BLaER1 (cell line): ENCODE measurements around the gene SLC2A4RG.

Source experiments
- H3K27ac ChIP-seq: shearing (Covaris generic); formaldehyde crosslinking; 2 replicates; pipeline ENCODE4 v1.8.1; 2022
- H3K27me3 ChIP-seq: shearing (Covaris generic); formaldehyde crosslinking; 2 replicates; pipeline ENCODE4 v1.8.1; 2022
- H3K36me3 ChIP-seq: shearing (Covaris generic); formaldehyde crosslinking; 2 replicates; pipeline ENCODE4 v1.8.1; 2022
- H3K4me1 ChIP-seq: shearing (Covaris generic); formaldehyde crosslinking; 2 replicates; pipeline ENCODE4 v1.8.1; 2022
- H3K4me2 ChIP-seq: shearing (Covaris generic); formaldehyde crosslinking; 2 replicates; pipeline ENCODE4 v1.8.1; 2022
- H3K4me3 ChIP-seq: shearing (Covaris generic); formaldehyde crosslinking; 2 replicates; pipeline ENCODE4 v1.8.1; 2022
- H3K9ac ChIP-seq: shearing (Covaris generic); formaldehyde crosslinking; 2 replicates; pipeline ENCODE4 v1.8.1; 2022
- H3K9me3 ChIP-seq: shearing (Covaris generic); formaldehyde crosslinking; 2 replicates; pipeline ENCODE4 v1.8.1; 2022
- H4K20me1 ChIP-seq: shearing (Covaris generic); formaldehyde crosslinking; 2 replicates; pipeline ENCODE4 v1.8.1; 2022
- Cebpa-rat ChIP-seq: shearing (Covaris generic); IDR thresholded peaks from 2 replicates; pipeline ENCODE4 v1.8.1; 2022

Gene SLC2A4RG

DNA sequence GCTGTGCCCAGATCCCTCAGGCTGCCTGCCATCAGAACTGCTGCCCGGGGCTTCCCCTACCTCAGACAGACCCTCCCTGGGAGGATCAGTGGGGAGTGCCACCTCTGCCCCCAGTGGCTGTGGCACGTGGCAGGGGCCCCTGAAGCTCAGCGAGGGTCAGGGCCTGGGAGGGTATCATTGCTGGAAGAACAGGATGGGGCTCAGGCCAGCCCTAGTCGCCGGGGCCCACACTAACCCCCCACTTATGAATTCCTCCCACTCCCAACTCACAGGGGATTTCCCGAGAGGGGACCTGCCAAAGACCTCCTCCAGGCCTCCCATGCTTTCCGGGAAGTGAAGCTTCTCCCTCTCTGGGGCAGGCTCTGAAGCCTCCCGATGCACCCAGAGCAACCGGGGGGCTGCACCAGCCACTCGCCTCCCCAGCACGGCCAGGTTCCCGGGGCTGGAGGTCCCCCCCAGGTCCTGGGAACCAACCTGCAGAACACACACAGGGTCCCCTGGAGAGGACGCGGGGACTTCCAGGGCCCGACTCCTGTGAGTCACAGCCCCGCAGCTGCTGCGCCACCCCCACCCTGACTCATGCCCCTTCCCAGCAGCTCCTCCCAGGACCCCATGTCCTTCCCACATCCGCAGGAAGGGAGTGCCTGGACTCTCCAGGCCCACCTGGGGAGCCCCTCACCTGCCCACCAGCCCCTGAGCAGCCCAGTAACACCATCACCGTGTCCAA, 40.7 kb upstream of the SLC2A4RG start:
- H3K9me3 ChIP-seq: no peaks in the 10 kb centered on the region
- H3K36me3 ChIP-seq: peaks cover 64% of the 10 kb centered on the region
- no peak for TF ChIP-seq Cebpa-rat
- H4K20me1 ChIP-seq: peaks cover 64% of the 10 kb centered on the region
- H3K9ac ChIP-seq: no peak overlapping the region
- no peak overlapping the region for H3K4me3 ChIP-seq
- peak overlapping the region; percentile 58; the same call in 1 of the 2 replicates for H3K27ac ChIP-seq
- H3K4me2 ChIP-seq: peak overlapping the region; percentile 34; the same call in 1 of the 2 replicates
- peaks cover 55% of the 10 kb centered on the region for H3K4me1 ChIP-seq
- no peaks in the 10 kb centered on the region for H3K27me3 ChIP-seq

DNA sequence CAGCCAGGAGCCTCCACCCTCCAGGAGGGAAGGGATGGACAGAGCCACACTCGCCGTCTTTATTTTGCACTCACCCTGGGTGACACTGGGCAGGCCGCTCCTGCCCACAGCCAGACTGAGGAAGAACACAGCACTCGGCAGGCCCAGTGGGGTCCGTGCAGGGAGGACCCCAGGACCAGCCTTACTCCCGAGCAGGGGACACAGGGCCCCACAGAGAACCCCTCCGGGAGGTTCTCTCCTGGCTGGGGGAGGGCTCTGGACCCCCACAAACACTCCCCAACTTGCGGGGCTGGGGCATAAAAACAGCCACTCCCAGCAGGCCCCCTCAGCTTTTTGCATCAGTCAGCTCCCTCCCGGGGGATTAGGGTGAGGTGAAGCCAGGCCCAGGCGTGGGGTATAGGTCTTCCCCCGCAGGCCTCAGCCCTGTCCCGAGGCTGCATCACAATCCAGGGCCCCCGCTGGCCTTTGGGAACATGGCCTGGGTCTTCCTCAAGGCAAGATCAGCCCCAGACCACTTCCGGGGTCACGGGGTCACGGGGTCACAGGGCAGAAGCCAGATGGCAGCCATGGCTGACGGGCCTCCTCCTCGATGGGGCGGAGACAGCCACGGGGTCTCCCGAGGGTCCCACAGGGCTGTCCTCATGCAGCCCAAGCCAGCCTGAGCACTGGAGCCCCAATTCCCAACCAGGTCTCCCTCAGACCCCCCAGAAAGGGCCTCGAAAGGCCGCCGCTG, 39.9 kb upstream of the SLC2A4RG start:
- peaks cover 71% of the 10 kb centered on the region for H4K20me1 ChIP-seq
- no peaks in the 10 kb centered on the region for H3K9me3 ChIP-seq
- peaks cover 55% of the 10 kb centered on the region for H3K4me1 ChIP-seq
- no peak for TF ChIP-seq Cebpa-rat
- H3K4me2 ChIP-seq: peak overlapping the region; percentile 34
- H3K9ac ChIP-seq: 0 out of 2 replicates have a peak overlapping the region, but pooled peaks have one; percentile 38
- H3K27ac ChIP-seq: peak overlapping the region; percentile 58
- no peaks in the 10 kb centered on the region for H3K27me3 ChIP-seq
- H3K36me3 ChIP-seq: peaks cover 65% of the 10 kb centered on the region
- no peak overlapping the region for H3K4me3 ChIP-seq

DNA sequence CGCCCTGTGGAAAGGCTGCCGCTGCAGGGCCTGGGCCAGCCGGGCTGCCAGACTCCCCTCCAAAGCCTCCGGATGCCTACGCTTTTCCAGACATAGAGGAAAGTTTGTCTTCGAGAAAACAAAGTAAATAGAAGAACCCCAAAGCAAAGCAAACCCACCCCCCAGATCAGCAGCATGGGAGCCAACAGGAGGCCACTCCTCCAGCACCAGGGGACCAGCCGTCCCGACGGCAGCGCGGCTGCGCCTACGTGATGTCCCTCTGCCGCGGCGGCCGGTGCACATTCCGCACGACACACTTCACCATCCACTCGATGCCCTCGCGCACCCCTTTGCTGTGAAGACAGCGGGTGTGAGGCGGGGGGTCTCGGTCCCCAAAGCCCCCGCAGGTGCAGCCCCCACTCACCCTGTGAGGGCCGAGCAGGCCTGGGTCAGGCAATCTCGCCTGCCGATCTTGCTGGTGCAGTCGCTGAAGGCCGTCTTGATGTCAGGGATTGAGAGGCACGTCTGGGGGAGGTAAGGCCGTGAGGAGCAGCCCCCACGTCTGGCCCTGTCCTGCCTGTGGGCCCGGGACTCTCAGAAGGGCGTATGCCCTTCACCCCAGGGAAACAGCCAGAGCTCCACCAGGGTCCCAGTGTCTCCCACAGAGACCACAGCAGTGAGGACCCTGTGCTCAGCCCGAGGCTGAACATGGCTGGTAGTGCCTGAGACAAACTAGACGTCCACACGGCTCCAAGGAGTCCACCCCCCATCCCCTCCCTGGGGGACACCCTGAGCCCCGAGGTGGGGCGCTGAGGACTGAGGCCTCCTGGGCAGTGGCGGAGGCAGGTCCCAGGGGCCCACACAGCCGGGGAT, 39.2 kb upstream of the SLC2A4RG start:
- peak overlapping the region; percentile 34 for H3K4me2 ChIP-seq
- H3K27ac ChIP-seq: no peak overlapping the region
- TF ChIP-seq Cebpa-rat: no peak
- no peak overlapping the region for H3K4me3 ChIP-seq
- H3K9ac ChIP-seq: no peak overlapping the region
- peaks cover 79% of the 10 kb centered on the region for H4K20me1 ChIP-seq
- H3K27me3 ChIP-seq: no peaks in the 10 kb centered on the region
- H3K36me3 ChIP-seq: peaks cover 66% of the 10 kb centered on the region
- no peaks in the 10 kb centered on the region for H3K9me3 ChIP-seq
- H3K4me1 ChIP-seq: peaks cover 52% of the 10 kb centered on the region

DNA sequence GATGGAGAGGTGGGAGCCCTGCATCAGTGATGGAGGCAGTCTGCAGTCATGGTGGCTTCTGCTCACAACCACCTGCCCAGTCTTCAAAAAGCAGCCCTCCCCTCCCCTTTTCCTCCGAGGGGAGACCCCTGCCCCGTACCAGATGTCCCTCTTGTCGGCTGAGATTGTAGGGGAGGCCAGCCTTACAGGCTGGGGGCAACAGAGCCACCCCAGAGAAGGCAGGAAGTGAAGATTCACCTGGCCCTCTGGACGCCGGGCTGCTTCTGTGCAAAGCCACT, 38.6 kb upstream of the SLC2A4RG start:
- H3K9ac ChIP-seq: no peak overlapping the region; the same call in 1 of the 2 replicates
- no peak overlapping the region for H3K27ac ChIP-seq
- no peaks in the 10 kb centered on the region for H3K27me3 ChIP-seq
- peaks cover 49% of the 10 kb centered on the region for H3K4me1 ChIP-seq
- H3K36me3 ChIP-seq: peaks cover 67% of the 10 kb centered on the region
- H3K9me3 ChIP-seq: no peaks in the 10 kb centered on the region
- H3K4me3 ChIP-seq: no peak overlapping the region
- H3K4me2 ChIP-seq: no peak overlapping the region
- no peak for TF ChIP-seq Cebpa-rat
- H4K20me1 ChIP-seq: peaks cover 85% of the 10 kb centered on the region

DNA sequence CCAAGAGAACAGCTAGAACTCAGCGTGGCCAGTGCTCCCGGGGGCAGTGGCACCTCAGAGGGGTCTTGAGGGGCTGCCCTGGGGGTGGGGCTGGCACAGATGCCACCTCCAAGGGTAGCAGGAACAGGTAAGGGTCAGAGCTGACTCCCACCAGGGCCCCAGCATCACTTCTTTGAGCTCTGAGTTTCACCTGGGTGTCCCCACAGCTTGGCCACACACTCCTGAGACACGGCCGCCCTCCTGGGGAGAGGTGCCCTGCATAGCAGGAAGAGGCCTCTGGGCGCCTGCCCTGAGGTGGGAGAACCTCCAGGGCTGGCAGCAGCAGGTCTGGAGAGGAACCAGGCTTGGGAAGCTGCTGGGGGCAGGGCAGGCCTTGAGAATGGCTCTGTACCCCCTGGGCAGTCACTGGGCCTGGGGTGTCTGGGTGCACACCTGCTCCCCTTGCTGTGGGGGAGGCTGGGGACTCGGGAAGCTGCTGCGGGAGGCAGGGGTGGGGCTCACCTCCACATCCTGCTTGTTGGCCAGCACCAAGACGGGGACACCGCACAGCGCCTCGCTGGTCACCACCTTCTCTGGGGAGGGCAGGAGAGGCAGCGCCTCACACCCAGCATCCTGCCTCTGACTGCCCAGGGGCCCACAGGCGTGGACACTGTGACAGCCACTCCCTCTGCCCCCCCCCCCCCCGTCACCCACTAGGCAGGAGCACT, 38.1 kb upstream of the SLC2A4RG start:
- Histone ChIP-seq H3K9me3 (no peaks in the 10 kb centered on the region), H3K36me3 (peaks cover 72% of the 10 kb centered on the region), H3K4me1 (peaks cover 49% of the 10 kb centered on the region), H3K27me3 (no peaks in the 10 kb centered on the region), H3K4me2 (no peak overlapping the region), H3K4me3 (no peak overlapping the region), H3K27ac (no peak overlapping the region), H4K20me1 (peaks cover 89% of the 10 kb centered on the region), H3K9ac (no peak overlapping the region; the same call in 1 of the 2 replicates)
- no peak for TF ChIP-seq Cebpa-rat

DNA sequence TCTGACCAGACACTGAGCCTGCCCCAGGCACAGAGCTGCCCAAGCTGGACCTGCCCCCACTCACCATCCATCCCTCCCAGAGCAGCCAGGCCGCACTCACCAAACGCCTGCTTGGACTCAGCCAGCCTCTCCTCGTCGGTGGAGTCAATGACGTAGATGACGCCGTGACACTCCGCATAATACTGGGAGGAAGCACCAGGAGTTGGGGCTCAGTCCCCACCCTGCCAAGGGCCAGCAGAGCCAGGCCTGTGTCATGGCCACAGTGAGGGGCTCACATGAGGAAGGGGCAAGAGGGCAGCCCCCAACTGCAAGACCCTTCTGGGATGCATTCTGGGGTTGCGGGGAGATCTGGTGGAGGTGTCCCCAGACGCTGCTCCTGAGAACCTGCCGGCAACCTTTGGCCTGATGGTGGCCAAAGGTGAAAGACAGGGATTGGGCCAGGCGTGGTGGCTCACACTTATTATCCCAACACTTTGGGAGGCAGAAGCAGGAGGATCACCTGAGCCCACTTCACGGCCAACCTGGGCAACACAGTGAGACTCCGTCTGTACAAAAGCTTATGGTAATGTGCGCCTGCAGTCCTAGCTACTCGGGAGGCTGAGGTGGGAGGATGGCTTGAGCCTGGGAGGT, 37.4 kb upstream of the SLC2A4RG start:
- Histone ChIP-seq H3K27ac (no peak overlapping the region), H3K4me2 (no peak overlapping the region), H3K4me3 (no peak overlapping the region), H3K36me3 (peaks cover 73% of the 10 kb centered on the region), H3K4me1 (peaks cover 47% of the 10 kb centered on the region), H3K9me3 (no peaks in the 10 kb centered on the region), H4K20me1 (peaks cover 89% of the 10 kb centered on the region), H3K9ac (no peak overlapping the region), H3K27me3 (no peaks in the 10 kb centered on the region)
- TF ChIP-seq Cebpa-rat: no peak

DNA sequence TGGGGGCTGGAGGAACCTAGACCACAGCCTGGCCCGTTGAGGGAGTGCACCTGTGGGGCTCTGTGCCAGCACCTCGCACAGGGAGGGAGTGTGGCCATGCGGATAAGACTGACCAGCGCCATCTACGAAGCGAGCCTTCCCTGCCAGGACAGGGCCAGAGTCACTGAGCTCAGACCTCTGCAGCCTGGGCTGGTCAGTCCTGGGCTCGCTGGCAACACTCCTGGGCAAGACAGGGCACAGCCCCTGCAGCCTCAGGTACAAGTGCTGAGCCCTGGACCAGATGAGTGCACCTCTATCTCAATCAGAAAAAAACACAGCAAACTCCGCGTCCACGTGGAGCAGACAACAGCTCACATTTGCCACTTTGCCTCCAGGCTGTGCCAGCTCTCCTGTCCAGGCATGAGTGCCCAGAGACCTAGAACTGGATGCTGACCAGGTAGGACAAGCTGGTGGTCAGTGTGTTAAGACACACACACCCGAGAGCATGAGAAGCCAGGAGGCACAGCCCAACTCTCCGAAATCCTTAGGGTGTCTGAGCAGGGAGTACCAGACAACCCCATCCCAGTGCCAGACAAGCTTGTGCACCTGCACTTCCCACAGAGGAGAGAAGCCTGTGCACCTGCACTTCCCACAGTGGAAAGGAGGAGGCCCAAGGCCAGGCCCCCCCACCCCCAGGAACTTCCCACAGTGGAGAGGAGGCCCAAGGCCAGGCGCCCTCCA, 36.7 kb upstream of the SLC2A4RG start:
- Histone ChIP-seq H3K27me3 (no peaks in the 10 kb centered on the region), H4K20me1 (peaks cover 85% of the 10 kb centered on the region), H3K4me1 (peaks cover 39% of the 10 kb centered on the region), H3K9me3 (no peaks in the 10 kb centered on the region), H3K36me3 (peaks cover 73% of the 10 kb centered on the region), H3K4me2 (no peak overlapping the region), H3K4me3 (no peak overlapping the region), H3K9ac (no peak overlapping the region), H3K27ac (no peak overlapping the region)
- no peak for TF ChIP-seq Cebpa-rat

DNA sequence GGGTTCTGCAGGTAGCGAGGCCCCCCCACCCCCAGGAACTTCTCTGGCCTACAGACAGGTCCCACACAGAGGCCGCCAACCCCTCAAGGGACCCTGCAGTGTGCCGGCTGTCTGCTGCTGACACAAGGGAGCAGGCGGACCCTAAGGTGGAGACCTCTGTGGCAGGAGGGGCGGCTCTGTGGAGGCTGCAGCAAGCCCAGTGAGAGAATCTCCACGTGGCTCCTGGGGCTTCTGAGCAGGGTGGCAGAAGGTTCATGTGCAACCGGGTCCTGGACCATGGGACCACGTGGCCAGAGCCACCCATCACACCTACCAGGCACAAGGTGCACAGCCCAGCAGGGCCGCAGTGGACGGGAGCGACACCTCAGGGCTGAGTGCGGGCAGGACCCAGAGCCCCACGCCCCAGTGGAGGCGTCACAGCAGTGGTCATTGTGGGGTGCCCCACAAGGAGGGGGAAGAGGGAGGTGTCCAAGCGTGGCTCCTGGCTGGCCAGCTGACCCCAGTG, 36.1 kb upstream of the SLC2A4RG start:
- Histone ChIP-seq H3K4me2 (no peak overlapping the region), H3K4me3 (no peak overlapping the region), H3K4me1 (peaks cover 35% of the 10 kb centered on the region), H3K36me3 (peaks cover 74% of the 10 kb centered on the region), H4K20me1 (peaks cover 84% of the 10 kb centered on the region), H3K27me3 (no peaks in the 10 kb centered on the region), H3K27ac (no peak overlapping the region), H3K9me3 (no peaks in the 10 kb centered on the region), H3K9ac (no peak overlapping the region)
- no peak for TF ChIP-seq Cebpa-rat
